T-helper 1 cell treated with Interleukin-12 subunit alpha and Interleukin-12 subunit beta and Interleukin-4 antibody, amounts not matched to agents 30 ng/mL and 1 ng/mL, for 36 hours (primary cell): ENCODE results near the gene FAM78A. TPM values are rescaled to one million over a fixed set of nuclear protein-coding genes. Genes with fewer than 3 reads are reported as not detected.

ENCODE experiments used
- intact Hi-C: fragments of 100-400 bp; cut with micrococcal nuclease; formaldehyde crosslinking; loops from one replicate; pipeline ENCODE4 v1.15.1; 2024
- total RNA-seq: library from RNA; stranded (reverse); gene quantifications from 2 replicates; pipeline ENCODE4 v1.2.3, GENCODE V29; 2022

Gene FAM78A
- total RNA-seq, 1 donor from 2014 or later: 105 TPM

GRCh38 chr9:131282688-131283422 lies 6.5 kb upstream of the FAM78A start:
- intact Hi-C loops: no loop called here

- intact Hi-C loops: no loop called here
Measured at GRCh38 chr9:131282175-131282574, 5.9 kb upstream of the FAM78A start.

GRCh38 chr9:131281119-131281965 lies 5.0 kb upstream of the FAM78A start:
- intact Hi-C loops: no loop called here

- intact Hi-C loops: no loop called here
Measured at GRCh38 chr9:131280660-131281059, 4.3 kb upstream of the FAM78A start.

- intact Hi-C loops: loop anchor here (5.0 to 10.0 kb wide), 4 partner anchors 222 to 965 kb away; partner anchors contain the start of genes NTNG2 and POMT1
Measured at GRCh38 chr9:131279863-131280570, 3.7 kb upstream of the FAM78A start.

GRCh38 chr9:131279196-131279862 lies 3.0 kb upstream of the FAM78A start:
- intact Hi-C loops: loop anchor here (5.0 to 10.0 kb wide), 4 partner anchors 223 to 965 kb away; partner anchors contain the start of genes NTNG2 and POMT1

- intact Hi-C loops: loop anchor here (1.0 to 10.0 kb wide), 11 partner anchors 8 to 966 kb away; partner anchors contain the start of genes NTNG2, NUP214 and POMT1
Measured at GRCh38 chr9:131278702-131279111, 2.4 kb upstream of the FAM78A start.

GRCh38 chr9:131277910-131278701 lies 1.8 kb upstream of the FAM78A start:
- intact Hi-C loops: loop anchor here (1.0 to 10.0 kb wide), 11 partner anchors 8 to 967 kb away; partner anchors contain the start of genes NTNG2, NUP214 and POMT1

GRCh38 chr9:131277287-131277909 lies 1.1 kb upstream of the FAM78A start:
- intact Hi-C loops: loop anchor here (5.0 to 10.0 kb wide), 4 partner anchors 225 to 967 kb away; partner anchors contain the start of genes NTNG2 and POMT1

- intact Hi-C loops: loop anchor here (5.0 to 10.0 kb wide), 4 partner anchors 225 to 968 kb away; partner anchors contain the start of genes NTNG2 and POMT1
Measured at GRCh38 chr9:131276891-131277286, 579 bp upstream of the FAM78A start.

- intact Hi-C loops: loop anchor here (5.0 to 10.0 kb wide), 4 partner anchors 227 to 969 kb away; partner anchors contain the start of genes NTNG2 and POMT1
Measured at GRCh38 chr9:131275332-131276093, 797 bp downstream of the FAM78A start.

- intact Hi-C loops: loop anchor here (1.0 to 10.0 kb wide), 7 partner anchors 19 to 970 kb away; partner anchors contain the start of genes NTNG2 and POMT1
Measured at GRCh38 chr9:131274674-131275331, 1.5 kb downstream of the FAM78A start.

- intact Hi-C loops: loop anchor here (1.0 to 10.0 kb wide), 6 partner anchors 18 to 971 kb away; partner anchors contain the start of gene NTNG2
Measured at GRCh38 chr9:131273856-131274673, 2.2 kb downstream of the FAM78A start.

GRCh38 chr9:131273146-131273855 lies 3.0 kb downstream of the FAM78A start:
- intact Hi-C loops: loop anchor here (1.0 to 10.0 kb wide), 5 partner anchors 21 to 972 kb away; partner anchors contain the start of gene NTNG2

GRCh38 chr9:131272212-131272611 lies 4.1 kb downstream of the FAM78A start:
- intact Hi-C loops: loop anchor here (5.0 to 10.0 kb wide), 4 partner anchors 125 to 973 kb away; partner anchors contain the start of gene NTNG2

GRCh38 chr9:131271506-131271931 lies 4.8 kb downstream of the FAM78A start:
- intact Hi-C loops: loop anchor here (2.0 to 10.0 kb wide), 5 partner anchors 126 to 1083 kb away; partner anchors contain the start of genes NTNG2 and SETX
